GM21576 (cell line): ENCODE measurements around the gene C9orf50.

Experiments
- ATAC-seq: cut with Tn5 transposase; IDR thresholded peaks from one replicate; pipeline ENCODE4 v1.9.1; 2021; ENCODE audit warnings: mild to moderate bottlenecking, moderate library complexity; ENCODE audit not compliant: unreplicated experiment

C9orf50 gene

DNA sequence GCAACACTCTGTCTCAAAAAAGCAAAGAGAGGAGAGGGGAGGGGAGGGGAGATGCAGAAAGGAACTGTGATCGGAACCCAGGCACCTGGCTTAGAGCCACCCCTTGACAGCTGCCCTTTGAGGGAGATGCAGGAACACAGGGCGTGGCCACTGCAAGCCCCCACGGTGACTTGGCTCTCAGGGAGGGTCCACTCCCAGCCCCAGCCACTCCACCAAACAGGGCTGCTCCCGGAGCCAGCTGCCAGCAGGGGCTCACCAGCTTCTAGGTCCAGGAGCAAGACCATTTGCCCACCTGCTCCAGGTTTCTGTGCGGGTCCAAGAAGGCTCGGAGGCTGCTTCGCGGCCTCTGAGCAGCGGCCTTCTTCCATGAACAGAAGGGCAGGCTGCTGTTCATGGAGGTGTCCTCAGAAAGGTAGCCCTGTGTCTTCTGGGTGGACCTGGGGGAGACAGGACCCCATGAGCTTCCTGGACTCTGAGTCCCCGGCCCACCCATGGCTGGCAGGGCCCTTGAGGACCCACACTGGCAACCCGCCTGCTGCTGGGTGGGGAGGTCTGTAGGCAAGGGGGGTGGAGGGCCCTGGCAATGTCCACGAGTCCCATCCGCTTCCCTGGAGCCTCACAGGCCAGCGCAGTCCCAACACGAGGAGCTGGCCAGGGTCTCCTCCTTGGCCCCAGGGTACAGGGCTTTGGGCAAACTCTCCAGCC, 7.9 kb downstream of the C9orf50 start:
- no peak for ATAC-seq

DNA sequence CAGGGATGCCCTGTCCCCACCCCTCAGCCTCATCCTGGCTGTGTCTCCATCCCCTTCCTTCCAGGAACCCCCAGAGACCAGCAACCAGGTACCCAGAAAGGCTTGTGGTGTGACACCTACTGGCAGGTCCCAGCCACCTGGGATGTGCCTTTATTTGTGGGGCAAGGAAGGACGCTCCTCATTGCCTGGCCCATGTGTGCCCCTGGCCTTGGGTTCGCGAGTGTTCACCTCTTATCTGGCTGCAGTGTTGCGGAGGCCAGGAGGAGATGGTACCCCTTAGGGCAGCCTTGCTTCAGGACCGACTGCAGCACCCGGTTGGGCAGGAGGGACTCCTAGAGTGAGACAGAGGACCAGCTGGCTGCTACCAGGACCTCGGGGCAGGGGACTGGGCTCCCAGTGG, 8.8 kb downstream of the C9orf50 start:
- no peak for ATAC-seq

DNA sequence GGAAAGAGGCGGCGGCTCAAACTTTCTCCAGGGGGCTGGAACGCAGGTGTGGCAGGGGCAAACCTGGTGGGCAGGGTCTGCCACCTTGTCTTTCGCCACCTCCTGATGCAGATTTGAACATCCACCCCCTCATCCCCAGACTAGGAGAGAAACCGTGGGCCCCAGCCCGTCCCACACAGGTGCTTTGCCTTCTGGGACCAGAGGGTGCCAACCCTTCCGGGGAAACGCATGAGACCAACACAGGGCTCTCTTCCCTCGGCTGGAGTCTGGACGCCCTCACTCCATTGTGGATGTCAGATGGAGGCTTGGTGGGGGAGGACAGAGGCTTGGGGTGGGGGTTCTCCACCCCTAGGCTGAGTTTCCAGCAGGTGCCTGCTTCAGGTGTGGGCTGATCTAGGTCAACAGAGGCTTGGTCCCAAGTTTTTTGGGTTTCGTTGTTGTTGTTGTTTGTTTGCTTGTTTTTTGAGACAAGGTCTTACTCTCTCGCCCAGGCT, 9.5 kb downstream of the C9orf50 start:
- ATAC-seq, result no peak

DNA sequence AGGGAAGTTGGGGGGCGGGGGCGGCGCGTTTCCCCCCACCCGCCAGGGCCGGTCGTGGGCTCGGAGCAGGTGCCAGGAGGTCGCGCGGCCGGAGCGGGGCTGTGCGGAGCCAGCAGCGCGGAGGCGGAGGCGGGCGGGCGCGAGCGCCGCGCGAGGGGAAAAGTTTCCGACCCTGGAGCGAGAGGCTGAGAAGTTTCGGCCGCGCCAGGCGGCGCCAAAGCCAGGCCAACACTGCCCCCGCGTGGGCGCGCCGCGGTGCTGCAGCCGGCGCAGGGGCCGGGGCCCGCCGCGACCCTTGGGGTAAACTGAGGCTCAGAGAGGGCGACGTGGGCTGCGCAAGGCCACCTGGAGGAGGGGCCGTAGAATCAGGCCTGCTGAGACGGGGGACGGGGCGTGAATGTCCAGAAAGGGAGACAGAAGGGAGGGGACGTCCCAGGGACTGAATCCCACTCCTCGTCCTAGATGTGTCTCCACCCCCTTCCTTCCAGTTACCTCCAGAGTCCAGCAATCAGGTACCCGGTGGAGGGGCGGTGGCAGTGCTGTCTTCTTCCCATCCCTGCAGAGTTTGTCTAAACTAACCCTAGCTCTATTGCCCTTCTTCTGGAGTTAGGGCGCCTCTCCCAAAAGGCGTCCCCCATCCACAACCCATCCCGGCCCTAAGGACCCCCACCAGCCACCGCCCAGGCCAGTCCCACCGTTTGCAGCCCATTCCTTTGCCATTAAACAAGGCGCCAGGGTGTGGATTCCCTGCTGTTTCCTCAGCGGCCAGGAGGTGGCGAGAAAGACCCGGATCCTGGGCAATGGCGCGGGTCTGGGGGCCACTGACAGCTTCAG, 10.2 kb downstream of the C9orf50 start:
- ATAC-seq, result peak; percentile 51

DNA sequence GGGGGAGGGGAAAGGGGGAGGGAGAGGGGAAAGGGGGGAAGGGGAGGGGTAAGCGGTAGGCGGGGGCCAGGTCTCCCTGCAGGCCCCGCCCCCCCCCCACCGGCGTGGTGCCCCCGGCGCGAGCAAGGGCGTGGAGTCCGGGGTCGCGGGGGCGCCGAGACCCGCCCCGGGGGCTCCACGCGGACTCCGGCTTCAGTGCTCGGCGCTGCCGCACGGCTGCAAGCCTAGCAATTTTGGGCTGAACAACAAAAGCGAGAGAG, 10.8 kb downstream of the C9orf50 start:
- ATAC-seq, result no peak

DNA sequence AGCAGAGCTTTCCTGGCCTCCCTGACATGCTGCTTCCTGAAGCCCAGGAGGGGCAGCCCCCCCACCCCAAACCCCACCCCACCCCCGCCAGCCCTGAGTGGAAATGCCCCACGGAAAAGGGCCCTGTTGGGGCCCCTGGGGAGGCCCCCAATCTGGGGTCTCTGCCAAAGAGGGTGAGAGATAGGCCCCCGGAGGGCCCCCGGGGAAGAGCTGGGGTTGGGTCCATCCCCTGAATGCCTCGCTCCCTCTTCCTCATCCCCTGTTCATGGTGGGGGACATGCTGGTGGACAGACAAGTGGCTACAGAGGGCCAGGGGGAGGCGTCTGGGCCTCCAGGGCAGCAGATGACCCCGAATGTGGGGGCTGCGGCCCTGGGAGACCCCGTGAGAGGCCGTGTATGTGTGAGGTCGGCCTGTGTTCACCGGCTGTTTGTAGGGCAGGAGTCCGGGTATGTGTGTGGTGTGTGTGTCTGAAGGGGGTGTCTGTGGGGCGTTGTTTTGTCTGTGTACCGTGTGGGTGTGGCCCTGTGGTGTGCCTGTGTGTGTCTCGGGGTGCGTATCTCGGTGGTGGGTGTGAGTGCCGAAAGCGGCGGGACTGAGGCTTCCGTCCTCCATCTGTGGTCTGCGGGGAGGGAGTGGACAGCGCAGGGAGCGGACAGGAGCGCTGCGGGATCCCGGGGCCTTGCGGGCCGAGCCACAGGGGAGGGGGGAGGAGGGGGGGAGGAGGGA, 11.3 kb downstream of the C9orf50 start:
- no peak for ATAC-seq

DNA sequence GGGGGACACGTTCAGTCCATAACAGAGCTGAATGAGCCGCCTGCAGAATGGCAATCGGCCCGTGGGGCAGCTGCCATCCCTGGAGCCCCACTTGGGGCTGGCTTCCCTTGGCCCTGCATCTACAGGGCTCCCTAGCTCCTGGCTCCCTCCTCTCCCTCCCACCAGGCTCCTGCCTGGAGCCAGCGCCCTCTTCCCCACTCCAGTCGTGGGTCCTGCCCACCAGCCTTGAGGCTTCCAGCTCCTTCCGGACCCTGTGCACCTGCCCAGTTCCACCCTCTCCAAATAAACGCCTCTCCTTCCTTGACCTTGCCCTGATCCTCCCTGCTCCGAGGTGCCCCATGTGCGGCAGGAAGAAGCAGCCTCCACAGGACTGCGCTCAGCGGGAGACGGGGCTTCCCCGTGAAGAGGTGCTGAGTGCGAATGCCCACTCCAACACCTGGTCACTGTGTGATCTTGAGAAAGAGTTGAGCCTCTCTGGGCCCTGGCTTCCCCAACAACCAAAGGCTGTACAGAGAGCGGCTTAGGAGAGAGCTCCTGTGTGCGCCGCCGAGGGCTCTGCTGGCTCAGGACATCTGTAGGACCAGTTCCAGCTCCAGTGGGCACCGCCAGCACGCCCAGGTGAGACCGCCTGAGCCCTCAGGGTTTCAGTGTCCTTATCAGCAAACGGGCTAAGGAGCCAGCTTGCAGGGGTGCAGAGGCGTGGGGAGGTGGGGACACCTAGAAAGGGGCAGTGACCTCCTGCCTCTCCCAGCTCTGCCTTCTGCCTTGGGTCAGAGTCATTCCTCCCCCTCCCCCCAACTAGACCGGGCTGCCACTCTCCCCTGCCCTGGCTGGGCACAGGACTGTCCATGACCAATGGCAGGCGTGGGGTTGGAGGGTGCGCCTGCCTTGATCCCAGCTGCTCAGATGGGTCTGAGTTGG, 12.1 kb downstream of the C9orf50 start:
- ATAC-seq, result no peak

DNA sequence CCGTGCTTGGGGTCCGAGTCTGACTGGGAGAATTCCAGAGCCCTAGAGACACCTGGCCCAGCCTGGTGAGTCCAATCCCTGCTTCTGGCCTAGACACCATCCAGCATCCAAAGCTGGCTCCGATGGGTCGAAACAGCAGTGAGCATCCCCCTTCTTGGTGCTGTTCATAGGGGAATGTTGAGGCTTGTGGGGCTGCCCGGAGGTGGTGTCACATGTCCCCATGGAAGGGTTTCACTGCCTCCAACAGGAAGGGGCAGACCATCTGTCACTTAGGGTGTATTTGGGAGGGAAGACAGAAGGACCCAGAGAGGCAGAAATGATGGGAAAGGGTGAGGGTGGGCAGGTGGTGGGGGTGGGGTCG, 13.9 kb downstream of the C9orf50 start:
- no peak for ATAC-seq

DNA sequence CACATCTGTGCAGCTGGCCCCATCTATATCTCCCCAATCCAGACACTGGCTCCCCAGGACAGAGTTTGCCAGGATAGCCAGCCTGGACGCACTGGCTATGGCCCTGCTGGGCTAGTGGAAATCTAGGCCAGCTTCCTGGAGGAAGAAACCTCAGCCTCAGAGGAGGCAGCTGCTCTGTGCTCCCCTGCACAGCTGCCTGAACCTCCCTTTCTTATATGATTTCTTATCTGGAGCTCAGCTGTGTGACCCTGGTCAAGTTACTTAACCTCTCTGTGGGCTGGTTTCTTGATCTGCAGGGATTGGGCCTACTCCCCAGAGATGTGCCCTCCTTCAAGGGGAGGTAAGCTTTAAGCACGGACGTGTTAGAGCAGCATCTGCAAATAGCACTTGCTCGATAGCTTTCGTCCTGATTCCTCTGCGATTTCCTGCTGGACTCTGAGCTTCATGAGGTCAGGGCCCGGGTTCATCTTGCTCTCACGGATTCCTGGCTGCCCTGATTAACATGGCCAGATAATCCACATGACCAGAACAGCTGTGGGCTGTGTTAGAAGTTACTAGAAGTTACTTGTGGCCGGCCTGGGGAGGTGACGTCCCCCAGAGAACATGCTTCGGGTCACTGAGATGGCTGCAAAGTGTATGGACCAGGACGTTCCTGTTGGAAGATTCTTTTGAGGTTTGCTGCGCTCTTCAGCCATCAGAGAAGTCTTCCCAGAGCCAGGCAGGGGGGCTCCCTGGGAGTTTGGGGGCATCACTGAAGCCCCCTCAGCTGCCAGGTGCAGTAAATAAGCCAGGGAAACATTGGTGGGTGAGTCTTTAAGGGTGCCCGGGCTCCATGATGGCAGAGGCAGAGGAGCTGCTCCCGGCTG, 14.5 kb downstream of the C9orf50 start:
- ATAC-seq, result no peak

DNA sequence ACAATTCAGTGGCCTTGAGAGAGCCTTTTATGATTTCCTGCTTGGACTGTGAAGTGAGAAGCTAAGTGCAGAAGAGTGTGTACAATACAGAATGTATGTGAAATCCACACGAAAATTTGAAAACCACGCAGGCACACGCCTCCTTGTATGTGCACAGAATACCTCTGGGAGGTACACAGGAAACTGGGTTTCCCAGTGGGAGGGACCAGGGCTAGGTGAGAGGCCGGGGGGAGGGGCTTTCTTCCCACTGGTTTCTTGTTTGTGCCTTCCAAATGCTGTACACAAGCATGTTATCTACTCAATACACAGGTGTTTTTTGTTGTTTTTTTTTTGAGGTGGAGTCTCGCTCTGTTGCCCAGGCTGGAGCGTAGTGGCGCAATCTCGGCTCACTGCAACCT, 16.1 kb downstream of the C9orf50 start:
- no peak for ATAC-seq

DNA sequence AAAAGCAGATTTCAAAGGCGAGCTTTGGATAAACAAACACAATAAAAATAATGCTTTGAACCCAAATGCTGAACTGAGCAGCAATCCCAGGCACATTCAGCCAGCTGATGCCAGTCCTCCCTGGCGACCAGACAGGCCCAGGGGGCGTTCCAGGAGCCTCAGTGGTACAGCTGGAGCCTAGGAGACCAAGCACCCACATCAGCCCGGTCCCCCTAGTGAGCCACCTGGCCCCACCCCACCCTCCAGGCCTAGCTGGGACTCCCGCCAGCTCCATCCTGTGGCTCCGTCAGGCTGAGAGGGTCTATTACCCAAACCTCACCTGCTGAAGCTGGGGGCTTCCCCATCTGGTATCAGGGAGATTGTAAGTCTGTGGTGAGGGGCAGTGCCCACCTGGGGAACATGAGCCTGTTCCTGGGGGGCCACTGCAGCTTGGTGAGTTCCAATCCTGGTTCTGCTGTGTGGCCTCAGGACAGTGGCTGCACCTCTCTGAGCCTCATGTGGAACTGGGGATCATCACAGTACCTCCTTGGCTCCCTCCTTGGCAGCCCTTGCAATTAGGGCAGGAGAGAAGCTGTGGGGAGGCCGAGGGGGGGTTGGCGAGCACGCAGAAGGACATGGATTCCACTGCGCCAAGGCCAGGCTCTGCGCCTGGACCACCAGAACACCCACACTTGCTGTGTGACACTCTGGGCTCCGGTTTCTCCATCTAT, 16.7 kb downstream of the C9orf50 start:
- ATAC-seq, result no peak

DNA sequence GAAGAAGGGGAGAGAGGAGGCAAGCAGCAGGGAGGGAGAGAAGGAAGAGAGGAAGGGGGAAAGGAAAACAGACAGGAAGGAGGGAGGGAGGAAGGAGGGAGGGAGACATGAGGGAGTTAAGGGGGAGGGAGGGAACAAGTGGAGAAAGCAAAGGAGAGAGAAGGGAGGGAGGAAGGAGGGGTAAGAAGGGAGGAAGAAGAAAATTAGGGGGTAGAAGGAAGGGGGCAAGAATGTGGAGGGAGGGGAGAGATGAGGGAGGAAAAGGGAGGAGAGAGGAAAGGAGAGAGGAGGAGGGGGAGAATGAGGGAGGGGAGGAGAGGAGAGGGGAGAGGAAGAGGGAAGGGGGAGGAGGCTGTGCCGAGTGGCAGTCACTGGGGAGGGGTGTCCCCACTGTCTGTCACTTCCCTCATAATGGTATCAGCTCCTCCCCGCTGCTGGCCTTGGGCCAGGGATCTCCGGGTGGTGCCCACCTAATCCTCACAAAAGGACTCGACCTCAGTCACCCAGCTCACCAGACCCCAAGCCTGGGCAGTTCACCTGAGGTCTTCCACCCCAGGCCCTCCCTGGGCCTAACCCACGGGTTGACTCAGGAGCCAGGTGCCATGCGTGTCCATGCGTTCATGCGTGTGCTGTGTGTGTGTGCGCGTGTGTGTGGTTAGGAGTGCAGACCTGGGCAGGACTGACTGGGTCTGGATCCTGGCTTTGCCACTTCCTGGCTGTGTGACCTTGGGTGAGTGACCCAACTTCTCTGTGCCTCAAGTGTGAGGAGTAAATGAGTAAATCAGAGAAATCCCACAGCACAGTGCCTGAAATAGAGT, 18.1 kb downstream of the C9orf50 start:
- ATAC-seq, result no peak

DNA sequence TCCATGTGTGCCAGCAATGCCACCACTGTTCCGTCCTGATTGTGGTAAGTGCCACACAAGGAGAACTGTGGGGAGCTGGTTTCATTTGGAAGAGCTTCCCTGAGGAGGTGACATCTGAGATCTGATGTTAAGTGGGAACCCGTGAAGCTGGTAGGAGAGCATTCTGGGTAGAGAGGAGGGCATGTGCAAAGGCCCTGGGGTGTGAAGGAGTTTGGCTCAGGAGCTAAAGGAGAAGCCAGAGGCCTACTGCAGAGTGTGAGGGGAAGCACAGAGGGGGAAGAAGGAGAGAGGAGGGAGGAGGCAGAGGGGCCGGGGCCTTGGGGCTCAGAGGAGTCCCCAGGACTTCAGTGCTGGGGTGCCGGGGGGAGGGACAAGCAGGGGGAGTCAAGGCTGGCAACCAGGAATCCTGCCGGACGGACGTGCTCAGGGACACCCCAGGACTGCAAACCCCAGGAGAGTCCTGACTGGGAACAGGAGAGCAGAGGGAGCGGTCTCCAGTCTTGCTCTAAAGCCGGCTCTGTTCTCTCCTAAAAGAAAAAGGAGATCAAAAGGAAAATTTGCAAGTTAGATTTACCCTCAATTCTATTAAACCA, 19.7 kb downstream of the C9orf50 start:
- no peak for ATAC-seq

DNA sequence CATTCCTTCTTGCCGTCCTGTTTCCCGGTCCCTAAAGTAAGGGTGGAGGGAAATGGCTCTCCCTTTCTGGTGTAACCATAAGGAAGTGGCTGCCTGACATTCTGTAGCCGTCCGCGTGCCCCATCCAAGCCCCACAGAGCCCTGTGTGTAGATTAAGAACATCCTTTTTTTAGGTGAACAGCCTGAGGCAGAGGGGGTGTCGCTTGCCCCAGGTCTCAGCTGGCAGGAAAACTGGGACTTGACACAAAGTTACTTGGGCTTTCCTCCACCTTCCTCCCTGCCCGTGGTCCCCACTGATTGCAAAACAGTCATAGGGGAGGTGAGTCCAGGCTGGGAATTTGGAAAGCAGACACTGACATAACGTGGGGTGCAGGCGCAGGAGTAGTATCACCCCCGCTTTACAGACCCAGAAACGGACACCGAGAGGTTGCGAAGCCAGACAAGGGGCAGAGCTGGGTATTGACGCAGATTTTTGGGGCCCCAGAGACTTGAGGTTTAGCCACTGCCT, 22.8 kb downstream of the C9orf50 start:
- no peak for ATAC-seq

DNA sequence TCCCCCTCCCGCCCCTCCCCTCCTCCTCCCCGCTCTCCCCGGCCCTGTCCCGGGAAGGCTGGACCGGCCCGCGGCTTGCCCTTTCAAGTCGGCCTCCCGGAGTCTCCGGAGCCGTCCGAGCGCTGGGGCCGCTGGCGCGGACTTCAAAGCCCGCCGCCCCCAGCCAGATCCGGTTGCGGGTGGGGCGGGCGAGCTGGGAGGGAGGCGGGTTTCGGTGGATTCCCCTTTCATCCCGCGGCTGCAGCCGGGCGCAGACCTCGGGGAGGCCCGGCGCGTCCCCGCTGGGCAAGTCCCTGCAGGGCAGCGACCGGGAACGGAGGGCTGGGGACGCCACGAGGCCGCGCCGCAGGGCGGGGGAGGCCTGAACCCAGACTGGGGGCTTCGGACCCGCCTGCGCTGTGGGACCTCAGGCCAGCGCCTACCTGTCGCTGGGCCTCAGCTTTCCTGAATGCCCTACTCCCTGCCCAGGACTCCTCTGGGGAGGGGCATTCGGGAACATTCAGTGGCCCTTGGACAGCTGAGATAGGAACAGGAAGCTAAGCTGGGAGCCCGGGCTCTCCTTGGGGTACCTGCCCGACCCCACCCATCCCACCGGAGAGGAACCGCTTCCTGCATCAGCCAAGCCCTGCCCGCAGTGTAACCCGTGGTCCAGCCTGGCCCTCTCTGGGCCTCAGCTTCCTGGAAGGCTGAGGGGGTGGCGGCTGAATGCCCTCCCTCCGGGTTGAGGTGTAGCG, 23.4 kb downstream of the C9orf50 start:
- no peak for ATAC-seq

DNA sequence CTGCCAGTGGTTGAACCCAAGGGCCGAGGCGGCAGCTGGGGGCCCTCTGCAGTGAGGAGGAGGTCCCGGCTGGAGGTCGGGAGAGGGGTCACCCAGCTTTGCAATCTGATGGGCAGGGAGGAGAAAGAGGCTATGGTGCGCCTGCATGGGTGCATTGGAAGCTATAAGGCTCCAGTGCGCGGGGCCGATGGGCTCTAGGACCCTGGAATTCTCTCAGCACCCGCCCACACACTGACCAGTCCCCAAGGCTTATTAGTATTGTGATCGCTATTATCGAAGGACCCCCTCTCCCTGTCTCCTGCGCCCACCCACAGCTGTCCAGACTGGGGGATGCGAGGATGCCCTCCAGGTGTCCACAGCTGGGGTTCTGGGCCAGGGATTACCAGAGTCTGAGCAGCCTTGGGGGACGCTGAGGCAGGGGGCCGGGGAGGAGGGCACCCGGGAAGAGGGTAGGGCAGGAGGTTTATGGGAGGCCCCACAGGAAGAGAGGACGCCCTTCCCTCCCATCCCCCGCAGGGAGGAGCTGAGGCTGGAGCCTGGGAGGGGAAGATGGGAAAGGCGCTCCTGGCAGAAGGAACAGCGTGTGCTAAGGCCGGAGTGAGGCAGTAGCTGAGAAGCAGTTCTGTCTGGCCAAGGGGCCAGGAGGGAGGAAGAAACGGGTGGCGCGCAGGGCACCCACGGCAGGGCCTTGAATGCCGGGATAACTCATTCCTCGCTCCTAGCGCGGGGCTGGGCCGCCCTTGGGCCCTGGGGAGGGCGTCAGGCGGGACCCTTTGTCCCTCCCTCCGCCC, 24.2 kb downstream of the C9orf50 start:
- no peak for ATAC-seq
